ENCODE data around the gene SKA2. TPM values are rescaled to one million over a fixed set of nuclear protein-coding genes. Genes with fewer than 3 reads are reported as not detected.
A peak's percentile ranks its signal among the peaks of the same experiment; 100 is the strongest.

The SKA2 gene
- total RNA-seq (2021): 48.9 and 65.6 TPM in 2 replicates
- percentile 88 among the genes with signal in this experiment for Bru-seq, nascent RNA
- BruChase-seq, experiment 1, labeled RNA remaining after a 2-hour chase: percentile 62 among the genes with signal in this experiment
- BruChase-seq, experiment 2, labeled RNA remaining after a 6-hour chase: percentile 79 among the genes with signal in this experiment
- long read RNA-seq, transcript SKA2-203 (3 exons, 689 nt): minor isoform, 6 of 115 reads
- long read RNA-seq, transcript SKA2-208 (2 exons, 533 nt): minor isoform, 20 of 115 reads
- long read RNA-seq, transcript SKA2-206 (3 exons, 595 nt): major isoform, 38 of 115 reads
- long read RNA-seq, transcript SKA2-201 (4 exons, 2,798 nt): minor isoform, 34 of 115 reads
- long read RNA-seq, partial matches to known transcripts: 0 of 115 reads
- long read RNA-seq, other reads (novel, unspliced or antisense): 7 of 115 reads

DNA sequence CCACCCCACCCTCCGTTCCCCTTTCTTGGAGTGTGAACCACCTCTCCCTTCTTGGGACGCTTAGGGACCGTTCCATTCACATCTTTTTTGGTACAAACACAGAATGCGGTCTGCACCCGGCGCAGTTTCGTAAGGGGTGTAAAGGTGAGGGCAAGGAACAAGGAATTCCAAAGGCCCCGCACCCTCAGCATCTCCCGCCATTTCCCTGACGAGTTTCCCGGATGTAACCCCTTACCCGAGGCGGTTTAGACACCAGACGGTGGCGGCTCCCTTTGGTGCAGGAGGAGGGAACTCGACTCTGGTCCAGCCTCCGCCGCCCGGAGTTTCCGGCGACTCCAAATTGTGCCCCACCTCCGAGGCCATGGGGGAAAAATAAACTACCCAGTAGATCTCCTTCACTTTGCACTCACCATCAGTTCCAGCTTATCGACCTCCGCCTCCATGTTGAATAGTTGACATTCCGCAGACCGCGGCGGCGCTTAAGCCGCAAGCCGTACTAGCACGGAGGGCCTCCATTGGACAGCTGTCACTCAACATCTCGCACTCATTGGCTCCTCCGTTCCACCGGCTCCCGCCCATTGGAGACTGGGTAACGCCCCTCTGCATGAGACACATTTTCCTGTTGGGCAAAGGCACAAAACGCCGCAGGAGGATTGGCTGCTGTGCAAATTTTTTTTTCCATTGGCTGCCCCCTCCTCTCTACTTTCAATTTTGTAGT lies at the start of gene SKA2:
Gene SKA2 (minus strand): TSS at position 466 of the 718 bp plus-strand sequence. CDS start 23 bp downstream, at position 443.
- intact Hi-C loops (cut with micrococcal nuclease; ENCODE audit: unreplicated experiment): loop anchor here (1.0 to 2.0 kb wide), 3 partner anchors 49 to 637 kb away; partner anchors contain the start of genes CLTC and TRIM37
- H3F3A ChIP-seq (ENCODE audit: insufficient read depth, low read depth): peaks cover 11% of the 10 kb centered on the region; the same call in 1 of the 2 replicates
- peaks cover 52% of the 10 kb centered on the region for H3K4me1 ChIP-seq (replicated peaks; ENCODE audit: insufficient read depth)
- ChIA-PET POLR2A (ENCODE audit: unreplicated experiment) (interaction anchor here (0.6 to 1.1 kb wide), 6 partner anchors 38 to 693 kb away, joined by 3 to 7 read pairs (median 4); partner anchors contain the start of gene CLTC), CTCF (interaction anchor here (0.6 kb wide), 1 partner anchor 194 kb away, joined by 3 read pairs; no protein-coding TSS in a partner anchor)
- H3K27ac ChIP-seq: peak within 1 kb of the TSS; percentile 71
- 0 out of 2 replicates have a peak, but pooled peaks cover 3% of the 10 kb centered on the region for H3K36me3 ChIP-seq (ENCODE audit: low read depth)
- DNase-seq: peak in 1 of 2 experiments; percentile 98
- peak within 1 kb of the TSS; percentile 80 for H3K4me3 ChIP-seq
- H3K9me2 ChIP-seq (ENCODE audit: insufficient read depth): no peaks in the 10 kb centered on the region
- H3K27me3 ChIP-seq (ENCODE audit: insufficient read depth, low read depth): no peaks in the 10 kb centered on the region
- peak within 1 kb of the TSS; percentile 96 for H2AFZ ChIP-seq
- TF ChIP-seq CTCF (conservative IDR thresholded peaks at IDR 0.05): no peak
- no peak for TF ChIP-seq EZH2 (IDR thresholded peaks at IDR 0.05; ENCODE audit: low read depth)
- peak within 1 kb of the TSS; percentile 86 for H3K4me2 ChIP-seq
- H3K79me2 ChIP-seq (ENCODE audit: low read depth): peaks cover 88% of the 10 kb centered on the region
- no TSS peak for BruUV-seq (replicated peaks)
- no peaks in the 10 kb centered on the region for H3K9me3 ChIP-seq (ENCODE audit: insufficient read depth, low read depth)
- H4K20me1 ChIP-seq (ENCODE audit: insufficient read depth): no peaks in the 10 kb centered on the region

DNA sequence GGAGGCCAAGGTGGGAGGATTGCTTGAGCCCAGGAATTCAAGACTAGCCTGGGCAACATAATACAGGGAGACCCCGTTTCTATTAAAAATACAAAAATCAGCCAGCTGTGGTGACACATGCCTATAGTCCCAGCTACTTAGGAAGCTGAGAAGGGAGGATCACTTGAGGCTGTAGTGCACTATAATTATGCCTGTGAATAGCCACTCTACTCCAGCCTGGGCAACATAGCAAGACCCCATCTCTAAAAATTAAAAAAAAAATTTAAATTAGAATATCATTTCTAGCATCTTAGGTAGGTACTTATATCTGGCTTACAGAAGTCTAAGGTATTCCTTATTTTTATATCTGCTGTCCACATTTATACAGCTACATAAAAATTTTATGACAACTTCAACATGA lies 47.3 kb upstream of the SKA2 start:
- POLR2A ChIA-PET (ENCODE audit: unreplicated experiment): interaction anchor here (0.5 to 0.6 kb wide), 2 partner anchors 86 to 241 kb away, joined by 3 to 7 read pairs; no protein-coding TSS in a partner anchor
- BruUV-seq (replicated peaks): no TSS peak
- TF ChIP-seq EZH2 (IDR thresholded peaks at IDR 0.05; ENCODE audit: low read depth): no peak
- TF ChIP-seq CTCF (conservative IDR thresholded peaks at IDR 0.05): no peak

DNA sequence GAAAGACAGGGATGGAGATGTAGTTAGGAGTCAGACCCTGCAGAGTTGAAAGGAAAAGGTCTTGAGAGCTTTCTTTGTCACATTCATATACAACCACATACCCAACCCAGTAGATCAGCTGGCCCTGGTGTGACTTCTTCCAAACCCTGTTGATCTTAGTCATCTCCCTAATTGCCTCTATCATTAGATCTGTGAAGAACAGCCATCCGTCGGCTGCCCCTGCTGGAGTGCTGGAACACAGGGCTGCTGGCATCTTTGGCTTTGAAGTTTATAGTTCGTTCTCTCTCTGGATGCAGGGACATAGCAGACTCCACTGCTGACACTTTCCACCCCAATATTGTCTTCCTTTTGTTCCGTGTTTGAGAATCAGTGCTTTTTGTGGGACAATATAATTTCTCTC lies 44.4 kb upstream of the SKA2 start:
- no peak for DNase-seq
- H3K36me3 ChIP-seq (ENCODE audit: low read depth): peaks cover 15% of the 10 kb centered on the region
- TF ChIP-seq CTCF (conservative IDR thresholded peaks at IDR 0.05): no peak
- TF ChIP-seq EZH2 (IDR thresholded peaks at IDR 0.05; ENCODE audit: low read depth): no peak
- H3F3A ChIP-seq (ENCODE audit: insufficient read depth, low read depth): no peaks in the 10 kb centered on the region
- no peaks in the 10 kb centered on the region for H4K20me1 ChIP-seq (ENCODE audit: insufficient read depth)
- ChIA-PET CTCF (no interaction called here), POLR2A (ENCODE audit: unreplicated experiment) (no interaction called here)
- no peak overlapping the region for H3K4me2 ChIP-seq
- no TSS peak for BruUV-seq (replicated peaks)
- H3K27ac ChIP-seq: no peak overlapping the region
- no peaks in the 10 kb centered on the region for H3K27me3 ChIP-seq (ENCODE audit: insufficient read depth, low read depth)
- no peaks in the 10 kb centered on the region for H3K9me2 ChIP-seq (ENCODE audit: insufficient read depth)
- H3K4me1 ChIP-seq (replicated peaks; ENCODE audit: insufficient read depth): no peaks in the 10 kb centered on the region
- H3K9me3 ChIP-seq (ENCODE audit: insufficient read depth, low read depth): no peaks in the 10 kb centered on the region
- intact Hi-C loops (cut with micrococcal nuclease; ENCODE audit: unreplicated experiment): no loop called here
- no peak overlapping the region for H2AFZ ChIP-seq
- H3K4me3 ChIP-seq: no peak overlapping the region
- no peaks in the 10 kb centered on the region for H3K79me2 ChIP-seq (ENCODE audit: low read depth)

More for the DNA sequence above, 47.3 kb upstream of the SKA2 start:
- Histone ChIP-seq H3K9me3 (ENCODE audit: insufficient read depth, low read depth) (no peaks in the 10 kb centered on the region), H3F3A (ENCODE audit: insufficient read depth, low read depth) (no peaks in the 10 kb centered on the region), H3K36me3 (ENCODE audit: low read depth) (peaks cover 5% of the 10 kb centered on the region; the same call in 1 of the 2 replicates), H3K27me3 (ENCODE audit: insufficient read depth, low read depth) (no peaks in the 10 kb centered on the region), H3K4me1 (replicated peaks; ENCODE audit: insufficient read depth) (no peaks in the 10 kb centered on the region), H2AFZ (no peak overlapping the region), H3K4me2 (no peak overlapping the region), H3K27ac (no peak overlapping the region), H3K9me2 (ENCODE audit: insufficient read depth) (no peaks in the 10 kb centered on the region), H4K20me1 (ENCODE audit: insufficient read depth) (no peaks in the 10 kb centered on the region), H3K4me3 (no peak overlapping the region), H3K79me2 (ENCODE audit: low read depth) (no peaks in the 10 kb centered on the region)
- intact Hi-C loops (cut with micrococcal nuclease; ENCODE audit: unreplicated experiment): no loop called here
- DNase-seq: no peak
- CTCF ChIA-PET: no interaction called here
